CMK (cell line): ENCODE measurements around the gene MUCL3.
A peak's percentile ranks its signal among the peaks of the same experiment; 100 is the strongest.
"Not testable (repeated sequence)": the region's sequence is repeated elsewhere in the genome, so short reads cannot be mapped to it uniquely, and the experiment has no call there.

ENCODE experiments used
- DNase-seq: peaks from one replicate; pipeline ENCODE4 v3.0.0-alpha.2; 2010; ENCODE audit warnings: low read depth

Gene MUCL3

DNA sequence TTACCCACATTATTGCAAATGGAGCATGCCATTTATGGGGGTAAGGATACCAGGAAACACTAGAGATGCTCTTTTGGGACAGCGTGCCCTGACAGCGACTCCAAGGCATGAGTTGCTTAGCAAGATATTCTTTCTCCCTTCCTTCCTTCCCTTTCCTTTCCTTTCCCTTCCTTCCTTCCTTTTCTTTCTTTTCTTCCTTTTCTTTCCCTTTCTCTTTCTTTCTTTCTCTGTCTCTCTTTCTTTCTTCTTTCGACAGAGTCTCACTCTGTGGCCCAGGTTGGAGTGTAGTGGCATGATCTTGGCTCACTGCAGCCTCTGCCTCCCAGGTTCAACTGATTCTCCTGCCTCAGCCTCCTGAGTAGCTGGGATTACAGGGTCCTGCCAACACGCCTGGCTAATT lies 3.3 kb downstream of the MUCL3 start:
- no peak for DNase-seq

GRCh38 chr6:30945281-30945680 lies 4.5 kb downstream of the MUCL3 start:
- no peak for DNase-seq

DNA sequence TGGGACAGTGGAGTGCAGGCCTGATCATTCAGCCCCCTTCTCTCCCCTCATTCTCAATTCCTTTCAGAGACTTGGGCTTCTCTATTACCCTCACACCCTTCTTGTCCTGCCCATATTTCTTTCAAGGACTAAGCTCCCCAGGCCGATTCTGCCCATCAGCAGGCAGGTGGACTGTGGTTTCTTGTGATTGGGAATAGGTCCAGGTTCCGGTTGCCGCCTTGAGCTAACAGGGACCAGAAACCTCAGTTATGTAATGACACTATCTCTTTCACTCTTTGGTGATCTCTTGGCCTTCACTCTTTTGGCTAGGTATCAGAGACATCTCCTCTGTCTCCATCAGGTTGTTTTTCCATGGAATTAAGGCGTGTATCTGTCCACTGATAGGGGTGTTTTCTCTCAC lies 6.5 kb downstream of the MUCL3 start:
- DNase-seq: no peak

- no peak for DNase-seq
These were observed 8.0 kb downstream of the MUCL3 start for GRCh38 chr6:30948811-30949210.

GRCh38 chr6:30951907-30952469 lies 11.2 kb downstream of the MUCL3 start:
- DNase-seq: no peak

GRCh38 chr6:30954631-30955366 lies 14.0 kb downstream of the MUCL3 start:
- no peak for DNase-seq

GRCh38 chr6:30955367-30956042 lies 14.7 kb downstream of the MUCL3 start:
- DNase-seq: peak; percentile 44

- no peak for DNase-seq
These were observed 16.9 kb downstream of the MUCL3 start for GRCh38 chr6:30957716-30958115.

- no peak for DNase-seq
These were observed 20.3 kb downstream of the MUCL3 start for GRCh38 chr6:30960907-30961673.

DNA sequence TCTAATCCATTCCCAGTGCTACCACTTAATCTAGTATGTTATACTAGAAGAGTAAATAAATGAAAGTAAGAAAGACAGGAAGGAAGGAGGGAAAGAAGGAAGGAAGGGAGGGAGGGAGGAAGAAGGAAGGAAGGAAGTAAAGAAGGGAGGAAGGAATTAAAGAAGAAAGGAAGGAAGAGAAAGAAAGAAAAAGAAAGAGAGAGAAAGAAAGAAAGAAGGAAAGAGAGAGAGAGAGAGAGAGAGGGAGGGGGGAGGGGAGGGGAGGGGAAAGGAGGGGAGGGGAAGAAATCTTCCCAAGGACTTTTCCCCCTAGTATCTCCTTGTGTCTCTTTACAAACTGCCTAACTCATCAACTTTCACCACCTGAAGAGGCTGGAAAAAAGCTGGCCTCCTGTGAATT lies 21.9 kb downstream of the MUCL3 start:
- no peak for DNase-seq

DNA sequence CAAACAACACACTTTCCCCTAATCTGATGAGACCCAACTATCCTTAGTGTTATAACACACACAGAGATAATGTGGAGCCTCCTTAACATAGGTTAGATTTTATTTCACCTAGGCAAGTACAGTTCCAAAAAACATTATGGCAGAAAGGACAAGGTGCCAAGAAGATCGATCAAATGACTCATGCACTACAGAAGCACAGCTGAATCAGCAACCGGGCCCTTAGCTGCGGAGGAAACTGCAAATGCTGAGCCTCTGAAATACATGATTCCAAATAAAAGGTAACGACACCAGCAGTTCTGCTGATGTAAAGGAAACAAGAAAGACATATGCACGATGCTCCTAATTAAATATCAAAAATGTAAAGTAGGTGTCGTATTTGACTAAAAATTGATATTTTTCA lies 22.9 kb downstream of the MUCL3 start:
- DNase-seq: no peak

DNA sequence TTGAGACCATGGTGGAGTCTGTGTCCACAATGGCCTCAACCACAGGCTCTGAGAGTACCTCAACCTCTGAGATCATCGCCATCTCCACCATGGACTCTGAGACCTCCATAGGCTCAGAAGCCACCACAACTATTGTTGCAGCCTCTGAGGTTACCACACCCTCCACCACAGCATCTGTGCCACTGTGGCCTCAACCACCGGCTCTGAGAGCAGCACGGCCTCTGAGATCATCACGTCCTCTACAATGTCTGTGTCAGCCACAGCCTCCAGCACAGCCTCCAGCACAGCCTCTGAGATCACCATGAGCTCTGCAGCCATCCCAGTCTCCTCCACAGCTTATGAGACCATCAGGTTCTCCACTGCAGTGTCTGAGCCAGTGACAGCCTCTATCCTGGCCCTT lies 23.3 kb downstream of the MUCL3 start:
- DNase-seq: no peak

GRCh38 chr6:30965140-30965601 lies 24.4 kb downstream of the MUCL3 start:
- no peak for DNase-seq

- DNase-seq: no peak
These were observed 25.4 kb downstream of the MUCL3 start for GRCh38 chr6:30966154-30966553.

DNA sequence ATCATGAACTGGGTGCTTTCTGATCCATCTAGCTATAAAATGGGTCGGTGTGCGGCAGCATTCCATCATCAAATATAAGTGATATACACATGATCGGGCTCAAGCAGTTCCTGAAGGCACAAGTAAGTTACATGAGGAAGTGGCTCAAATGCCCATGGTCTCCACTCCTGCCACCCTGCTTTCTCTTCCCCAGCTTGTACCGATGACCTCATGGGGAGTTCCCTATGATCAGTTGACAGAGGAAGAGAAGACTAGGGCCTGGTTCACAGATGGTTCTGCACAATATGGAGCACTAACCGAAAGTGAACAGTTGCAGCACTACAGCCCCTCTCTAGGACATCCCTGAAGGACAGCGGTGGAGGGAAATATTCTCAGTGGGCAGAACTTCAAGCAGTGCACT lies 28.4 kb downstream of the MUCL3 start:
- not testable (repeated sequence) for DNase-seq

DNA sequence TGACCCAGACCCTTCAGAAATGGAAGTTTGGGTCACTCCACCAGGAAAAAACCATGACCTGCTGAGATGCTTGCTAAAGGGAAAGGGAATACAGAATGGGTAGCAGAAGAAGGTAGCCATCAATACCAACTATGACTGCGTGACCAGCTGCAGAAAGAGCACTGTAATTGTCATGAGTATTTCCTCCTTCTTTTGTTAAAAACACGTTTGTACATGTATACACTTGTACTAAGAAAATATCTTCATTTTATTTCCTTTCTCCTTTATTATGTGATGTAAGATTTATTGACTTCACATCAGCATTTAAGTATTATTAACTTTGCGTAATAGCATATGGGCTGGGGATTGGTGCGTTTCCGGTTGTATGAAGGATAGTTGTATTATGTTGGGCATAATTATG lies 30.2 kb downstream of the MUCL3 start:
- DNase-seq: no peak

DNA sequence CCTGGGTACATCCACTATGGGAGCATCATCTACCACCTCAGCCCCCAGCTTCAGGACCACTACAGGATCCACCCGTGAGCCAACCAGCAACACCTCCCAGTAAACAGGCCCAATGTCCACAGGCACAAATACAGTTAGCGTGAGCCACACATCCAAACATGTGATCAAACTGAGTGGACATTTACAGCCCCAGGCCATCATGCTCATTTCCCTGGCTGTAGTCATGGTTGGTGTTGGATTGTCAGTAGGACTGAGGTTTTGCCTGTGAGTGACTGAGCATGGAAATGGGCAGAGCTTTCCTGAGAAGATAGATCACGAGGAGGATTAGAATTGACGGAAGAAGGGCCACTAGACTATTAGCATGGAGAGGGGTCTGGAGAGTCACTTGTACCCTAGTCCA lies 32.0 kb downstream of the MUCL3 start:
- no peak for DNase-seq

GRCh38 chr6:30974490-30975252 lies 33.9 kb downstream of the MUCL3 start:
- DNase-seq: no peak

DNA sequence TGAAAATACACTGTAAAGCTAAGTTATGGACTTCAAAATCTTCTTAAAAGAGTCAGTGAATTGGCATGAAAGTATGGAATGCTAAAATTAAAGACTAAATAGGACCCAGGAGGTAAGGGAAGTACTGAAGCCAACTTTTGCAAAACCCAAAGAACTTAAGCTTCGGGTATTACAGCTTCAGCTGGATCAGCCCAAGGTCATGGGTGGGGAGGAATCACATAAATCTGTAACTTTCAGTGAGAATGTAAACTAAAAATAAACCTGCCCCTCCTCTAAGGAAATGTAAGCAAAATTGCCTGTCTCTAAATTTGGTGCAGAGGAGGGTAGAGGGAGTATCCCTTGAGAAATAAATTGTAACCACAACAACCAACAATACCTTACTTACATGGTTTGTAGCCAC lies 38.4 kb downstream of the MUCL3 start:
- no peak for DNase-seq

DNA sequence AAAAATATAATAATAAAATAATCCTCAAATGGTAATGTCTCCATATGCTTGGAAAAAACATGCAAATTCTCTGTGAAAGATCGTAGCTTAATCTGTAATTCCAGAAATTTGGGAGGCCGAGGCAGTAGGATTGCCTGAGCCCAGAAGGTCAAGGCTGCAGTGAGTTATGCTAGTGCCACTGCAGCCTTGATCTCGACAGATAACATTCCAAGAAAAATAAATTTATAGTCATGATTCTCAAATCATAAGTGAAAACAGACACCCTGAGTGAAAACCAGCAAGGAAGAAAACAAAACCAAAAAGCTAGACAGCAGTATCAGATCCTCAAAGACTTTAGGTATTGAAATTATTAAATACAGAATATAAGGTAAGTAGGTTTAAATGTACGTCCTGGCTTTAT lies 38.9 kb downstream of the MUCL3 start:
- DNase-seq: no peak

DNA sequence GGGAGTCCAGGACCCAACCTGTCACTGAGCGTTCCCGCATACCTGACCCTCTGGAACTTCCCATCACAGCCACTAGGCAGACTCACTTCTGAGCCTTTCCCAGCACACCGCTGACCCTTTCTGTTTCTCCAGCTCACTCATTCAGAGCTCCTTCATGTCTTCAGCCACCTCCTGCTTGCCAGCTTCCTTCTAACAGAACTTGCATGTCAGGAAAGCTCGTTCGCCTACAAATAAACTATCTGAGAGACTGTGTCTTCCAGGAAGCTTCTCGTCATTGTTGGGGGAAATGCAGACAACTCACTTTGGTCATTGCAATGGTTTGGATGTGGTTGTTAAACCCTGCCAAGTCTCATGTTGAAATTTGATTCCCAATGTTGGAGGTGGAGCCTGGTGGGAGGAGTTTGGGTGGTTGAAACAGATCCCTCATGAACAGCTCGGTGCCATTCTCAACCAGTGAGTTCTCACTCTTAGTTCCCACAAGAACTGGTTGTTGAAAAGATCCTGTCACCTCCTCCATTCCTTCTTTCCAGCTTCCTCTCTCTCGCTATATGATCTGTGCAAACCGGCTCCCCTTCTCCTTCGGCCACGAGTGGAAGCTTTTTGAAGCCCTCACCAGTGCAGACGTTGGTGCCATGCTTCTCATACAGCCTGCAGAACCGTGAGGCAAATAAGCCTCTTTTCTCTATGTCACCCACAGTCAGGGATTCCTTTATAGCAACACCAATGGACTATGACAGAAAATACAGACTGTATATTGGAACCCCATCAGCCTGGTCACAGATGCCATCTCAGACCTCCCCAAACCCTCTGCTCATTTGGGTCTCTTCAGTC lies 41.4 kb downstream of the MUCL3 start:
- no peak for DNase-seq
